HL-60 (cell line): ENCODE results near the gene TMEM135.

Source experiments
- CTCF ChIP-seq: IDR thresholded peaks from one replicate; pipeline ENCODE4 v1.5.1; 2011; ENCODE audit warnings: low read length, control low read depth, inconsistent platforms; ENCODE audit not compliant: insufficient read depth
- POLR2AphosphoS5 ChIP-seq: IDR thresholded peaks from 2 replicates; pipeline ENCODE4 v1.6.1; 2012; ENCODE audit warnings: low read depth
- REST ChIP-seq: IDR thresholded peaks from 2 replicates; pipeline ENCODE4 v1.6.1; 2012; ENCODE audit warnings: low read depth; ENCODE audit not compliant: insufficient replicate concordance

- no peak for TF ChIP-seq CTCF
- TF ChIP-seq POLR2AphosphoS5, result no peak
- no peak for TF ChIP-seq REST
These were observed 44.7 kb upstream of the TMEM135 start for GRCh38 chr11:86993031-86993430.
